ENCODE results near the gene DYRK2. TPM values are rescaled to one million over a fixed set of nuclear protein-coding genes. Genes with fewer than 3 reads are reported as not detected.

Gene DYRK2
- total and polyA plus RNA-seq, 12 donors = 2.8 to 22.4 (median 14.1) TPM

GRCh38 chr12:67704071-67704470 is 55.5 kb downstream of the DYRK2 start:
- WGBS, 4 donors = 89 to 94% (median 93%) methylated on average over 4 of the region's 4 CpGs
- Histone ChIP-seq H3K36me3 (replicated peaks in 1 of 2) (no peaks in the 10 kb centered on the region), H3K4me1 (replicated peaks in 1 of 2) (no peaks in the 10 kb centered on the region), H3K27ac (no peak overlapping the region), H3K4me3 (no peak overlapping the region), H3K9me3 (replicated peaks in 1 of 3) (no peaks in the 10 kb centered on the region), H3K27me3 (no peaks in the 10 kb centered on the region)
- DNase-seq = no peak
- intact Hi-C loops (cut with DNase I) = no loop called here
- TF ChIP-seq, protein P1, sequence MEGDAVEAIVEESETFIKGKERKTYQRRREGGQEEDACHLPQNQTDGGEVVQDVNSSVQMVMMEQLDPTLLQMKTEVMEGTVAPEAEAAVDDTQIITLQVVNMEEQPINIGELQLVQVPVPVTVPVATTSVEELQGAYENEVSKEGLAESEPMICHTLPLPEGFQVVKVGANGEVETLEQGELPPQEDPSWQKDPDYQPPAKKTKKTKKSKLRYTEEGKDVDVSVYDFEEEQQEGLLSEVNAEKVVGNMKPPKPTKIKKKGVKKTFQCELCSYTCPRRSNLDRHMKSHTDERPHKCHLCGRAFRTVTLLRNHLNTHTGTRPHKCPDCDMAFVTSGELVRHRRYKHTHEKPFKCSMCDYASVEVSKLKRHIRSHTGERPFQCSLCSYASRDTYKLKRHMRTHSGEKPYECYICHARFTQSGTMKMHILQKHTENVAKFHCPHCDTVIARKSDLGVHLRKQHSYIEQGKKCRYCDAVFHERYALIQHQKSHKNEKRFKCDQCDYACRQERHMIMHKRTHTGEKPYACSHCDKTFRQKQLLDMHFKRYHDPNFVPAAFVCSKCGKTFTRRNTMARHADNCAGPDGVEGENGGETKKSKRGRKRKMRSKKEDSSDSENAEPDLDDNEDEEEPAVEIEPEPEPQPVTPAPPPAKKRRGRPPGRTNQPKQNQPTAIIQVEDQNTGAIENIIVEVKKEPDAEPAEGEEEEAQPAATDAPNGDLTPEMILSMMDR (IDR thresholded peaks at IDR 0.05) = no peak
- no peak for TF ChIP-seq POLR2A (IDR thresholded peaks at IDR 0.05)

DNA sequence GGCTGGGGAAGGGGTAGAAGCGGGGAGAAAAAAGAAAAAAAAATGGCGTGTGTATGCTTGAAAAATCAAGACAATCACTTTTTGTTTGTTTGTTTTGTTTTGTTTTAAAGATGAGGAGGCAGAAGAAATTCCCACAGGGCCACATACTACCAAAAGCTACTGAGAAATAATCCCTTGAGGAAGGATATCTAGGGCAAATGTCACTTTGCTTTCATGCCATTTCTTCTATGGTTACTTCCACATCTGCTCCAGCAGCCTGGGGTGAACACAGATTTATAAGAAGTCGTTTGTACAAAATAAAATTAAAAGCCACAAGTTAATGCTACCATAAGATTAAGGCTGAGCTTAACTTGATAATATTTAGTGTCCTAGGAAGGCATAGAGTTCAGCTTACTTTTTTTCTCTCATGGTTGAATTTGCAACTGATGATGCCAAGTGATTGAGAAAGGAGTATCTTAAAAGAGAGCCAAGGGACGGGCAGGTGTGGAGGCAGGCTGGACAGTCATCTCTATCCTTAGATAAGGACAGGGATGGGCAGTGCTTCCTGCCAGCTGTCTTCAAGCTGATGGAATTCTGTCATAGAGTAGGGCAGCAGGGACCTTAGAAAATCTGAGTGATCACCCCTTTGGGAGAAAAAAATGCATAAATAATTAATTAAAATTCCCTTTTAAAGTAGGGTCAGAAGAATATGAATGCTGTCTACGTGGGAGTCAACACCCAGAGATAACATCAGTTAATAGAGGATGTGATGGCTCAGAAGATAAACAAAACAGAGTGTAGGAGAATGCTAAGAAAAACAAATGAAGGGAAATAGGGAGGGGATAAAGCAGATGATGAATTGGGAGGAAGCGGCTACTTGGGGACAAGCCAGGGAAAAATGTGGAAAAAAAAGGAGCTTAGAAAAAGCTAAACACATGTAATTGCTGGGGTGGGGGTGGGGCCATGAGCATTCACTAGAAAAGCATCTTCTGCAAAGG is 57.1 kb downstream of the DYRK2 start:
- H3K4me3 ChIP-seq = no peak overlapping the region
- intact Hi-C loops (cut with DNase I) = no loop called here
- H3K27me3 ChIP-seq = no peaks in the 10 kb centered on the region
- 45 to 52% (median 50%) methylated on average over 6 of the region's 6 CpGs for WGBS, 4 donors
- H3K27ac ChIP-seq = no peak overlapping the region
- peak in 4 of 7 donors; percentile 12 to 29 (median 20) for DNase-seq
- no peaks in the 10 kb centered on the region for H3K9me3 ChIP-seq (replicated peaks in 1 of 3)
- H3K36me3 ChIP-seq (replicated peaks in 1 of 2) = no peaks in the 10 kb centered on the region
- H3K4me1 ChIP-seq (replicated peaks in 1 of 2) = peaks cover 0 to 3% of the 10 kb centered on the region in 2 donors
- TF ChIP-seq POLR2A (IDR thresholded peaks at IDR 0.05) = no peak
- TF ChIP-seq, protein P1 (IDR thresholded peaks at IDR 0.05) = no peak

GRCh38 chr12:67709367-67709954 is 60.9 kb downstream of the DYRK2 start:
- DNase-seq = no peak
- Histone ChIP-seq H3K9me3 (replicated peaks in 1 of 3) (no peaks in the 10 kb centered on the region), H3K27ac (no peak overlapping the region), H3K4me3 (no peak overlapping the region), H3K36me3 (replicated peaks in 1 of 2) (no peaks in the 10 kb centered on the region), H3K4me1 (replicated peaks in 1 of 2) (peaks cover 0 to 3% of the 10 kb centered on the region in 2 donors), H3K27me3 (no peaks in the 10 kb centered on the region)
- 85 to 89% (median 88%) methylated on average over 4 of the region's 4 CpGs for WGBS, 4 donors
- intact Hi-C loops (cut with DNase I) = no loop called here
- TF ChIP-seq POLR2A (IDR thresholded peaks at IDR 0.05) = no peak
- TF ChIP-seq, protein P1 (IDR thresholded peaks at IDR 0.05) = no peak

DNA sequence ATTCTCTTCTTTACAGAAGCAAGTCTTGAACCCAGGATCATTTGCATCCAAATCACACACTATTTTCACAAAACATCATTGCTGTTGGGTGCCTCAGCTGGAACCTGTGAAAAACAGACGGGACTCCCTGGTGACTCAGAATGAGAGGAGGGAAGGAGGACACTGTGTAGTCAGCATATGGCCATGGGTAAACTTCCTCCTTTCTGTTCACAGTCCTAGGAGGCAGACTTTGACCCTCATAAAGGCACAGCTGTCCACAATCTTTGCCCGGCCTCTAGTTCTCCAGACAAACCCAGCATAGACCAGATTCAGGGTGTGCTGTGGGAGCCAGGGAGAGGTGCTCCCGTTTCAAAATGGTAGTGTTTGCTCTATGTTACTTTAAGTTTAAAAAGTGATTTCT is 62.0 kb downstream of the DYRK2 start:
- intact Hi-C loops (cut with DNase I) = no loop called here
- H3K27me3 ChIP-seq = no peaks in the 10 kb centered on the region
- TF ChIP-seq POLR2A (IDR thresholded peaks at IDR 0.05) = no peak
- TF ChIP-seq, protein P1 (IDR thresholded peaks at IDR 0.05) = no peak
- no peak overlapping the region for H3K4me3 ChIP-seq
- H3K27ac ChIP-seq = no peak overlapping the region
- DNase-seq = peak in 5 of 7 donors; percentile 9 to 26 (median 15)
- WGBS, 4 donors = 59 to 66% (median 65%) methylated on average over 3 of the region's 3 CpGs
- peaks cover 0 to 3% of the 10 kb centered on the region in 2 donors for H3K4me1 ChIP-seq (replicated peaks in 1 of 2)
- no peaks in the 10 kb centered on the region for H3K36me3 ChIP-seq (replicated peaks in 1 of 2)
- no peaks in the 10 kb centered on the region for H3K9me3 ChIP-seq (replicated peaks in 1 of 3)

Data from adrenal gland (tissue), 12 donors.